Esophagus squamous epithelium (tissue), 5 donors: ENCODE results near the gene CCDC134. TPM values are rescaled to one million over a fixed set of nuclear protein-coding genes. Genes with fewer than 3 reads are reported as not detected.

Experiments used
- DNase-seq: peaks from one replicate; lab custom pipeline; 2025; lab: John Stamatoyannopoulos, UW
- H3K27ac ChIP-seq, 4 donors: fragments of 200-600 bp; sonication (generic); one replicate each; pipeline ENCODE4 v1.5.1; 2016 to 2019; ENCODE audit warnings: mild to moderate bottlenecking in 1 of 4
- H3K27me3 ChIP-seq, 4 donors: fragments of 200-600 bp; sonication (generic); 1 replicate in 3 of 4; 2 replicates in 1 of 4; pipeline versions ENCODE4 v1.5.1 to v1.6.0; 2017 to 2021; ENCODE audit warnings: antibody characterized with exemption in 1 of 4
- H3K36me3 ChIP-seq, 3 donors: fragments of 200-600 bp; sonication (generic); one replicate each; pipeline ENCODE4 v1.5.1; 2016 to 2019
- H3K4me1 ChIP-seq, 3 donors: fragments of 200-600 bp; sonication (generic); one replicate each; pipeline ENCODE4 v1.5.1; 2017 to 2019
- H3K4me3 ChIP-seq, 4 donors: fragments of 200-600 bp; sonication (generic); 1 replicate in 3 of 4; 2 replicates in 1 of 4; pipeline ENCODE4 v1.5.1; 2016 to 2019; ENCODE audit warnings: mild to moderate bottlenecking in 2 of 4, moderate library complexity in 1 of 4
- H3K9me3 ChIP-seq, 3 donors: fragments of 200-600 bp; sonication (generic); one replicate each; pipeline ENCODE4 v1.5.1; 2016 to 2019
- CTCF ChIP-seq, 6 experiments: fragments of 450-650 bp in 4 of 6; fragments of 200-600 bp in 2 of 6; sonication (generic) in 2 of 6; IDR thresholded peaks; one replicate each; pipeline ENCODE4 v1.5.1; 2016 to 2019; ENCODE audit warnings: antibody characterized with exemption in 6 of 6, mild to moderate bottlenecking in 4 of 6, moderate library complexity in 4 of 6
- POLR2A ChIP-seq, 4 donors: fragments of 450-650 bp; IDR thresholded peaks; one replicate each; pipeline ENCODE4 v1.6.1; 2017; ENCODE audit warnings: antibody characterized with exemption in 4 of 4, mild to moderate bottlenecking in 4 of 4, moderate library complexity in 3 of 4
- WGBS, 2 donors: methylation state at CpG; one replicate each; pipeline ENCODE4 v1.1.5; 2018; 5-methylcytosine and 5-hydroxymethylcytosine counted together
- intact Hi-C: fragments of 100-400 bp; cut with DNase I; formaldehyde crosslinking; loops from one replicate; pipeline ENCODE4 v1.15.0; 2022
- total RNA-seq, 4 donors: library from RNA; depleted of rRNA; stranded (reverse); fragments of >200 nt; gene quantifications; one replicate each; pipeline ENCODE4 v1.1.0, GENCODE V29; 2016
- donor health status: DM: yes; HTN: yes; CAD: no.

Gene CCDC134
- total RNA-seq, 4 donors from 2014 or later, result 5.1 to 9.0 (median 7.2) TPM

- Histone ChIP-seq H3K36me3 (peaks cover 0 to 25% (median 0%) of the 10 kb centered on the region in 3 donors), H3K9me3 (no peaks in the 10 kb centered on the region), H3K4me1 (peaks cover 32 to 78% (median 60%) of the 10 kb centered on the region in 3 donors), H3K4me3 (no peak overlapping the region), H3K27me3 (no peaks in the 10 kb centered on the region), H3K27ac (peak overlapping the region; percentile 70 to 99 (median 90))
- no peak for DNase-seq
- intact Hi-C loops, result no loop called here
- WGBS, 2 donors, result 32 to 52% methylated on average over 4 to 5 of the region's 5 CpGs
- peak in 4 of 6 experiments; percentile 39 to 59 (median 51) for TF ChIP-seq CTCF (IDR thresholded peaks at IDR 0.05)
- no peak for TF ChIP-seq POLR2A (IDR thresholded peaks at IDR 0.05)
Observed at GRCh38 chr22:41848468-41848867, 48.0 kb downstream of the CCDC134 start.

- TF ChIP-seq CTCF (IDR thresholded peaks at IDR 0.05) (no peak), POLR2A (IDR thresholded peaks at IDR 0.05) (no peak)
- H3K27me3 ChIP-seq, result no peaks in the 10 kb centered on the region
- DNase-seq, result no peak
- no peaks in the 10 kb centered on the region for H3K9me3 ChIP-seq
- intact Hi-C loops, result no loop called here
- H3K27ac ChIP-seq, result peak overlapping the region in 3 of 4 donors; percentile 58 to 79 (median 77)
- 47 to 68% methylated on average over 2 of the region's 2 CpGs for WGBS, 2 donors
- H3K4me3 ChIP-seq, result no peak overlapping the region
- peaks cover 0 to 6% (median 0%) of the 10 kb centered on the region in 3 donors for H3K36me3 ChIP-seq
- H3K4me1 ChIP-seq, result peaks cover 0 to 65% (median 25%) of the 10 kb centered on the region in 3 donors
Observed at GRCh38 chr22:41856469-41856868, 56.0 kb downstream of the CCDC134 start.

GRCh38 chr22:41857155-41857859, 56.8 kb downstream of the CCDC134 start:
- WGBS, 2 donors, result 40 to 43% methylated on average over 7 of the region's 7 CpGs
- TF ChIP-seq CTCF (IDR thresholded peaks at IDR 0.05) (peak in 5 of 6 experiments; percentile 49 to 73 (median 66)), POLR2A (IDR thresholded peaks at IDR 0.05) (no peak)
- no peak overlapping the region for H3K4me3 ChIP-seq
- DNase-seq, result no peak
- intact Hi-C loops, result no loop called here
- H3K9me3 ChIP-seq, result no peaks in the 10 kb centered on the region
- H3K4me1 ChIP-seq, result peaks cover 0 to 68% (median 28%) of the 10 kb centered on the region in 3 donors
- H3K27ac ChIP-seq, result peak overlapping the region; percentile 58 to 79 (median 68)
- H3K27me3 ChIP-seq, result no peaks in the 10 kb centered on the region
- H3K36me3 ChIP-seq, result no peaks in the 10 kb centered on the region

GRCh38 chr22:41857860-41858199, 57.4 kb downstream of the CCDC134 start:
- no peak for DNase-seq
- H3K36me3 ChIP-seq, result no peaks in the 10 kb centered on the region
- H3K27me3 ChIP-seq, result no peaks in the 10 kb centered on the region
- H3K4me1 ChIP-seq, result peaks cover 4 to 70% (median 26%) of the 10 kb centered on the region in 3 donors
- no peak for TF ChIP-seq POLR2A (IDR thresholded peaks at IDR 0.05)
- no peak for TF ChIP-seq CTCF (IDR thresholded peaks at IDR 0.05)
- H3K27ac ChIP-seq, result peak overlapping the region; percentile 58 to 79 (median 76)
- no peak overlapping the region for H3K4me3 ChIP-seq
- intact Hi-C loops, result no loop called here
- no peaks in the 10 kb centered on the region for H3K9me3 ChIP-seq

GRCh38 chr22:41862160-41862529, 61.7 kb downstream of the CCDC134 start:
- no peaks in the 10 kb centered on the region for H3K9me3 ChIP-seq
- TF ChIP-seq POLR2A (IDR thresholded peaks at IDR 0.05) (peak in 1 of 4 donors; percentile 44), CTCF (IDR thresholded peaks at IDR 0.05) (no peak)
- intact Hi-C loops, result no loop called here
- peaks cover 14 to 85% (median 24%) of the 10 kb centered on the region in 3 donors for H3K4me1 ChIP-seq
- no peak overlapping the region for H3K4me3 ChIP-seq
- no peak for DNase-seq
- H3K27ac ChIP-seq, result peak overlapping the region; percentile 60 to 82 (median 75)
- H3K36me3 ChIP-seq, result peaks cover 0 to 14% (median 9%) of the 10 kb centered on the region in 3 donors
- H3K27me3 ChIP-seq, result no peaks in the 10 kb centered on the region
- 27 to 66% methylated on average over 1 to 4 of the region's 4 CpGs for WGBS, 2 donors
